Fibroblast of lung (primary cell): ENCODE measurements around the gene RNU1-2. TPM values are rescaled to one million over a fixed set of nuclear protein-coding genes. Genes with fewer than 3 reads are reported as not detected.

Experiments used
- DNase-seq, 2 donors: peaks; one replicate each; pipeline versions ENCODE4 v3.0.0 to v3.0.0-alpha.2; 2010; ENCODE audit warnings: low read depth in 2 of 2
- H2AFZ ChIP-seq: 2 replicates; pipeline ENCODE4 v1.5.1; 2012; ENCODE audit warnings: low read length, control low read depth, inconsistent platforms
- H3K27ac ChIP-seq: 2 replicates; pipeline ENCODE4 v1.5.1; 2011; ENCODE audit warnings: low read length, control low read depth; ENCODE audit not compliant: insufficient read depth
- H3K27me3 ChIP-seq: 2 replicates; pipeline ENCODE4 v1.5.1; 2011; ENCODE audit warnings: mild to moderate bottlenecking, low read length; ENCODE audit not compliant: control insufficient read depth, insufficient read depth
- H3K36me3 ChIP-seq: 2 replicates; pipeline ENCODE4 v1.5.1; 2011; ENCODE audit warnings: low read length; ENCODE audit not compliant: control insufficient read depth, insufficient read depth
- H3K4me1 ChIP-seq: 2 replicates; pipeline ENCODE4 v1.5.1; 2011; ENCODE audit warnings: low read length; ENCODE audit not compliant: control insufficient read depth, insufficient read depth; ENCODE audit errors: extremely low read depth
- H3K4me2 ChIP-seq: 2 replicates; pipeline ENCODE4 v1.5.1; 2011; ENCODE audit warnings: low read length, control low read depth; ENCODE audit not compliant: insufficient read depth; ENCODE audit errors: extremely low read depth
- H3K4me3 ChIP-seq, 4 experiments: fragments of 200-600 bp in 1 of 4; sonication (generic) in 1 of 4; replicated peaks in 1 of 4; 2 replicates each; pipeline ENCODE4 v1.5.1; 2011 to 2016; ENCODE audit warnings: low read length in 4 of 4, low read depth in 3 of 4, mild to moderate bottlenecking in 3 of 4, control low read depth in 2 of 4, inconsistent platforms in 1 of 4, mixed read lengths in 1 of 4; ENCODE audit not compliant: insufficient read depth in 1 of 4; ENCODE audit errors: control extremely low read depth in 1 of 4
- H3K79me2 ChIP-seq: 2 replicates; pipeline ENCODE4 v1.5.1; 2012; ENCODE audit warnings: mild to moderate bottlenecking, low read length, inconsistent platforms; ENCODE audit not compliant: control insufficient read depth, insufficient read depth
- H3K9ac ChIP-seq: 2 replicates; pipeline ENCODE4 v1.5.1; 2011; ENCODE audit warnings: mild to moderate bottlenecking, low read length, control low read depth; ENCODE audit not compliant: insufficient read depth
- H3K9me3 ChIP-seq: 2 replicates; pipeline ENCODE4 v1.5.1; 2012; ENCODE audit warnings: low read depth, low read length; ENCODE audit not compliant: control insufficient read depth, insufficient read depth
- H4K20me1 ChIP-seq: 2 replicates; pipeline ENCODE4 v1.5.1; 2011; ENCODE audit warnings: low read length; ENCODE audit not compliant: control insufficient read depth, insufficient read depth; ENCODE audit errors: extremely low read depth
- CTCF ChIP-seq, 2 donors: IDR thresholded peaks in 1 of 2; conservative IDR thresholded peaks in 1 of 2; 1 replicate in 1 of 2; 2 replicates in 1 of 2; pipeline ENCODE4 v1.5.1; 2011 to 2012; ENCODE audit warnings: low read length in 2 of 2, control low read depth in 1 of 2, inconsistent platforms in 1 of 2, low read depth in 1 of 2, mild to moderate bottlenecking in 1 of 2
- EZH2 ChIP-seq: IDR thresholded peaks from 2 replicates; pipeline ENCODE4 v1.5.1; 2012; ENCODE audit warnings: low read length, control low read depth, mild to moderate bottlenecking; ENCODE audit errors: missing control alignments
- polyA plus RNA-seq, 2 donors: library from polyadenylated mRNA; depleted of rRNA in 1 of 2; stranded (reverse) in 1 of 2; unstranded in 1 of 2; fragments of >200 nt; gene quantifications; 2 replicates each; pipeline ENCODE4 v1.2.1, GENCODE V29; 2011 to 2012; ENCODE audit warnings: missing spikeins in 1 of 2
- total RNA-seq: library from RNA; depleted of rRNA; stranded (reverse); fragments of >200 nt; gene quantifications from 2 replicates; pipeline ENCODE4 v1.2.1, GENCODE V29; 2014

Gene RNU1-2
- total and polyA plus RNA-seq, 2 donors (not counting 1 experiment from before 2014, with no cell fraction given): 3,997 TPM; not detected in 1

GRCh38 chr1:16922885-16923431, 27.2 kb downstream of the RNU1-2 start:
- Histone ChIP-seq H3K4me1 (no peaks in the 10 kb centered on the region), H2AFZ (no peak overlapping the region), H3K9me3 (no peaks in the 10 kb centered on the region), H3K27ac (no peak overlapping the region), H4K20me1 (no peaks in the 10 kb centered on the region), H3K9ac (no peak overlapping the region), H3K79me2 (no peaks in the 10 kb centered on the region), H3K4me3 (no peak overlapping the region), H3K27me3 (no peaks in the 10 kb centered on the region), H3K4me2 (no peak overlapping the region), H3K36me3 (no peaks in the 10 kb centered on the region)
- TF ChIP-seq EZH2: no peak
- no peak for TF ChIP-seq CTCF (conservative IDR thresholded peaks at IDR 0.05 in 1 of 2, IDR thresholded peaks at IDR 0.05 in 1 of 2; ENCODE audit: low read depth in 1 of 2, low read length in 2 of 2)
- DNase-seq: no peak

GRCh38 chr1:16924216-16924918, 28.6 kb downstream of the RNU1-2 start:
- no peak overlapping the region for H3K27ac ChIP-seq
- no peak for TF ChIP-seq EZH2
- no peak for TF ChIP-seq CTCF (conservative IDR thresholded peaks at IDR 0.05 in 1 of 2, IDR thresholded peaks at IDR 0.05 in 1 of 2; ENCODE audit: low read depth in 1 of 2, low read length in 2 of 2)
- H3K36me3 ChIP-seq: no peaks in the 10 kb centered on the region
- H3K9me3 ChIP-seq: no peaks in the 10 kb centered on the region
- no peaks in the 10 kb centered on the region for H3K4me1 ChIP-seq
- no peak for DNase-seq
- H3K4me3 ChIP-seq: no peak overlapping the region
- no peaks in the 10 kb centered on the region for H3K27me3 ChIP-seq
- H3K9ac ChIP-seq: no peak overlapping the region
- no peaks in the 10 kb centered on the region for H4K20me1 ChIP-seq
- H2AFZ ChIP-seq: no peak overlapping the region
- no peaks in the 10 kb centered on the region for H3K79me2 ChIP-seq
- H3K4me2 ChIP-seq: no peak overlapping the region

- Histone ChIP-seq H4K20me1 (no peaks in the 10 kb centered on the region), H3K4me2 (no peak overlapping the region), H3K4me3 (no peak overlapping the region), H3K27ac (no peak overlapping the region), H3K9ac (no peak overlapping the region), H2AFZ (no peak overlapping the region), H3K27me3 (no peaks in the 10 kb centered on the region), H3K4me1 (no peaks in the 10 kb centered on the region), H3K9me3 (no peaks in the 10 kb centered on the region), H3K79me2 (no peaks in the 10 kb centered on the region), H3K36me3 (no peaks in the 10 kb centered on the region)
- no peak for DNase-seq
- no peak for TF ChIP-seq EZH2
- TF ChIP-seq CTCF (conservative IDR thresholded peaks at IDR 0.05 in 1 of 2, IDR thresholded peaks at IDR 0.05 in 1 of 2; ENCODE audit: low read depth in 1 of 2, low read length in 2 of 2): no peak
Observed at GRCh38 chr1:16924919-16925477, 29.2 kb downstream of the RNU1-2 start.
